Osteoblast (primary cell): ENCODE data around the gene LIN28B. TPM values are rescaled to one million over a fixed set of nuclear protein-coding genes. Genes with fewer than 3 reads are reported as not detected.

Experiments
- DNase-seq: peaks from one replicate; pipeline ENCODE4 v3.0.0; 2011; ENCODE audit warnings: low spot score, mixed read lengths; ENCODE audit not compliant: insufficient read length; ENCODE audit errors: missing footprints
- H2AFZ ChIP-seq: 2 replicates; pipeline ENCODE4 v1.6.0; 2011; ENCODE audit warnings: mild to moderate bottlenecking, low read length
- H3K27ac ChIP-seq: 2 replicates; pipeline ENCODE4 v1.5.1; 2011; ENCODE audit warnings: mild to moderate bottlenecking, low read depth, low read length, moderate library complexity
- H3K27me3 ChIP-seq: 2 replicates; pipeline ENCODE4 v1.6.0; 2012; ENCODE audit warnings: mild to moderate bottlenecking, control low read depth, inconsistent platforms, low read length, moderate library complexity; ENCODE audit not compliant: insufficient read depth
- H3K36me3 ChIP-seq: 2 replicates; pipeline ENCODE4 v1.5.1; 2011; ENCODE audit warnings: mild to moderate bottlenecking, low read length, control low read depth, moderate library complexity; ENCODE audit not compliant: insufficient read depth
- H3K4me1 ChIP-seq: 2 replicates; pipeline ENCODE4 v1.5.1; 2011; ENCODE audit warnings: mild to moderate bottlenecking, low read length, control low read depth, moderate library complexity; ENCODE audit not compliant: insufficient read depth
- H3K4me2 ChIP-seq: 2 replicates; pipeline ENCODE4 v1.6.0; 2011; ENCODE audit warnings: mild to moderate bottlenecking, low read length; ENCODE audit not compliant: insufficient read depth
- H3K4me3 ChIP-seq: fragments of 200-600 bp; sonication (generic); 3 replicates; pipeline ENCODE4 v1.5.1; 2012; ENCODE audit warnings: mild to moderate bottlenecking, low read length, inconsistent platforms; ENCODE audit not compliant: insufficient read depth
- H3K79me2 ChIP-seq: 2 replicates; pipeline ENCODE4 v1.6.0; 2012; ENCODE audit warnings: mild to moderate bottlenecking, low read length, control low read depth, inconsistent platforms; ENCODE audit not compliant: insufficient read depth
- H3K9me3 ChIP-seq: 2 replicates; pipeline ENCODE4 v1.5.1; 2011; ENCODE audit warnings: low read depth, low read length, control low read depth
- H4K20me1 ChIP-seq: 2 replicates; pipeline ENCODE4 v1.6.0; 2012; ENCODE audit warnings: mild to moderate bottlenecking, low read length, control low read depth; ENCODE audit not compliant: insufficient read depth
- CTCF ChIP-seq: IDR thresholded peaks from 2 replicates; pipeline ENCODE4 v1.5.1; 2011; ENCODE audit warnings: mild to moderate bottlenecking, low read depth, low read length, moderate library complexity; ENCODE audit errors: extremely low read depth
- total RNA-seq: library from RNA; depleted of rRNA; stranded (reverse); fragments of >200 nt; gene quantifications from 2 replicates; pipeline ENCODE4 v1.2.3, GENCODE V29; 2012

Gene LIN28B
- total RNA-seq, 1 donor = not detected

GRCh38 chr6:105108631-105109262 lies 151.8 kb downstream of the LIN28B start:
- no peak overlapping the region for H3K4me3 ChIP-seq
- no peaks in the 10 kb centered on the region for H3K9me3 ChIP-seq
- H3K27ac ChIP-seq = no peak overlapping the region
- H3K4me2 ChIP-seq = no peak overlapping the region
- no peaks in the 10 kb centered on the region for H3K4me1 ChIP-seq
- no peaks in the 10 kb centered on the region for H3K36me3 ChIP-seq
- DNase-seq = no peak
- H3K79me2 ChIP-seq = no peaks in the 10 kb centered on the region
- H3K27me3 ChIP-seq = no peaks in the 10 kb centered on the region
- no peak overlapping the region for H2AFZ ChIP-seq
- no peak for TF ChIP-seq CTCF
- no peaks in the 10 kb centered on the region for H4K20me1 ChIP-seq

GRCh38 chr6:105109955-105110895 lies 153.3 kb downstream of the LIN28B start:
- Histone ChIP-seq H3K9me3 (no peaks in the 10 kb centered on the region), H4K20me1 (no peaks in the 10 kb centered on the region), H3K79me2 (no peaks in the 10 kb centered on the region), H3K4me3 (no peak overlapping the region), H3K27ac (no peak overlapping the region), H3K4me2 (no peak overlapping the region), H3K4me1 (no peaks in the 10 kb centered on the region), H3K27me3 (no peaks in the 10 kb centered on the region), H2AFZ (no peak overlapping the region), H3K36me3 (no peaks in the 10 kb centered on the region)
- no peak for DNase-seq
- TF ChIP-seq CTCF = no peak

- Histone ChIP-seq H3K4me3 (no peak overlapping the region), H3K79me2 (no peaks in the 10 kb centered on the region), H3K27me3 (no peaks in the 10 kb centered on the region)
Observed at GRCh38 chr6:105111105-105111504, 154.2 kb downstream of the LIN28B start.

More at GRCh38 chr6:105111105-105111504, 154.2 kb downstream of the LIN28B start:
- Histone ChIP-seq H3K27ac (no peak overlapping the region), H2AFZ (no peak overlapping the region), H3K9me3 (no peaks in the 10 kb centered on the region), H3K4me2 (no peak overlapping the region), H3K36me3 (peaks cover 4% of the 10 kb centered on the region), H3K4me1 (no peaks in the 10 kb centered on the region), H4K20me1 (no peaks in the 10 kb centered on the region)
- no peak for TF ChIP-seq CTCF
- DNase-seq = no peak
